ENCODE data around the gene SOX21. TPM values are rescaled to one million over a fixed set of nuclear protein-coding genes. Genes with fewer than 3 reads are reported as not detected.
"Not testable (repeated sequence)": the region's sequence is repeated elsewhere in the genome, so short reads cannot be mapped to it uniquely, and the experiment has no call there.

The SOX21 gene
- not detected for total RNA-seq

DNA sequence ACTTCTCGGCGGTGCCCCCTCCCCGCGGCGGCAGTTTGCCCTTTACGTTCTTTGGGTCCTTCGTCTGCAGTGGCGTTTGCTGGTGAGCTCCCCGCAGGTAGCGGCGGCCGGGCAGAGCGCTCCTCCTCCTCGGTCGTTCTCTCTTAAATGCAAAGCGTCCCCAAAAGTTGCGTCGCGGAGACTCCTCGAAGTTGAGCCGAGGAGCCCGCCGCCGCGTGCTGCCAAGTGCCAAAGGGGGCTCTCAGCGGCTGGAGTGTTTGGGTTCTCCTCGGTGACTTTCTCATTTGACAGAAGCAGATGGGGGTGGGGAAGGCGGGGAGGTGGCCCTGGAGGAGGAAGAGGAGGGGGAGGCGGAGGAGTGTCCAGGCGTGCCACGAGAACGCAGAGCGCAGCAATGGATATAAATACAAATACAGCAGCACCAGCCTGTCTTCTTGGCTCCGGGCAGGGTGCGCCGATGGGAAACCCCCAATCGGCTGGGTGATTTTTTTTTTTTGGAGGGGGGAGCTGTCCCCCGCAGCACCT lies at the start of gene SOX21:
Gene SOX21 (minus strand): TSS at position 259 of the 525 bp plus-strand sequence. CDS start 496 bp downstream, outside the sequence.
- Mint-ChIP-seq H3K9me3 (no peaks in the 10 kb centered on the region), H3K27ac (no peak within 1 kb of the TSS), H3K27me3 (ENCODE audit: low read depth) (peaks cover 74% of the 10 kb centered on the region), H3K4me3 (peak within 1 kb of the TSS; percentile 85), H3K4me1 (ENCODE audit: low read depth) (peaks cover 11% of the 10 kb centered on the region), H3K36me3 (ENCODE audit: insufficient read depth in 2 of 2) (peaks cover 2 to 3% of the 10 kb centered on the region in 2 donors)
- peak; percentile 4 to 16 for ATAC-seq (replicated peaks in 1 of 2)
- DNase-seq, result no peak

DNA sequence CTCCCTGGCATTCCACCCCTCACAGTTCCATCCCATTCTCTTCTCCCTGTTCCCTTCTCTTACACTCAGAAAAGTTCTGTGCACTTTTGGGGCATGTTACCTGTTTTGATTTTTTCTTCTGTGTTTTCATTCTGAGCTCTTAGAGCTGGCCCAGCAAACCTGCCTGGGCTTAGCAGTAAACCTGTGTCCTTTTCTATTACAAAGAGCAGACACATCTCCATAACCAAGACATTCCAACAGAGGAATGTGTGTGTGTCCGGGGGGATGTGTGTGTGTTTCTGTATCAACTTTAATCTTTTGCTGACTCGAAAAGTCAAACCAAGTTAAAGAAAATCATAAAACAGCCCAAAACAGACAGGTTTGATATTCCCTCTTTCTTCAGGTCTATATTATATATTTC lies 49.1 kb upstream of the SOX21 start:
- no peak for ATAC-seq (replicated peaks in 1 of 2)
- Mint-ChIP-seq H3K36me3 (ENCODE audit: insufficient read depth in 2 of 2) (no peaks in the 10 kb centered on the region), H3K27ac (no peak overlapping the region), H3K9me3 (peaks cover 0 to 3% of the 10 kb centered on the region in 2 donors), H3K27me3 (ENCODE audit: low read depth) (peaks cover 59% of the 10 kb centered on the region), H3K4me3 (no peak overlapping the region), H3K4me1 (ENCODE audit: low read depth) (no peaks in the 10 kb centered on the region)
- DNase-seq, result no peak

- H3K4me1 Mint-ChIP-seq (ENCODE audit: low read depth), result no peaks in the 10 kb centered on the region
- no peak overlapping the region for H3K27ac Mint-ChIP-seq
- H3K4me3 Mint-ChIP-seq, result no peak overlapping the region
- no peak for ATAC-seq (replicated peaks in 1 of 2)
- H3K9me3 Mint-ChIP-seq, result no peaks in the 10 kb centered on the region
- H3K27me3 Mint-ChIP-seq (ENCODE audit: low read depth), result peaks cover 63% of the 10 kb centered on the region
- no peak for DNase-seq
- H3K36me3 Mint-ChIP-seq (ENCODE audit: insufficient read depth in 2 of 2), result no peaks in the 10 kb centered on the region
Observed at GRCh38 chr13:94759120-94759728, 46.9 kb upstream of the SOX21 start.

DNA sequence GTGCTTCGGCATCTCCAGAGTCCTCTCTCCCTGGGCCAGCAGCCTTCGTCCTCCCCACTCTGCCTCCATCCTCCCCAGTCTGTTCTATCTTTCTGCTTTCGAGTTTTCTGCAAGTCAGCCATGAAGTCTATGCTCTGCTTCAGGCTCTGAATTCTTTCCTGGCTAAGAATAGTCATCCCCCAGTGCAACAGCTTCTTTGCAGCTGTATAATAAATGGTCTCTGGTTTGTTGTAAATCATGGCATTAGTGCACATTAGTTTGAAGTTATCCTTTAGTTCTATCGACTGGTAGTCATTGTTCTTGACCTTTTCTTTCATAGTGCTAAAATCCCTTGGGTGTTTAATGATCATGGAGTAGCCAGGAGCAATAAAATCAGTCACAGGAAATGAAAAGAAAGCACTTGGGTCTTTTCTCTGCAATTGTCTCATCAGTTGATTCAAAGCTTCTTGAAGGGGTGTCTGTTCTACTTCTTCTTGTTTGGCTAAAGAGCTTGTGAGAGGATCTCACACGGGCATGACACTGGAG lies 46.2 kb upstream of the SOX21 start:
- Mint-ChIP-seq H3K27ac (no peak overlapping the region), H3K9me3 (no peaks in the 10 kb centered on the region), H3K4me3 (no peak overlapping the region), H3K4me1 (ENCODE audit: low read depth) (no peaks in the 10 kb centered on the region), H3K27me3 (ENCODE audit: low read depth) (peaks cover 62% of the 10 kb centered on the region), H3K36me3 (ENCODE audit: insufficient read depth in 2 of 2) (no peaks in the 10 kb centered on the region)
- ATAC-seq (replicated peaks in 1 of 2) (no peak), DNase-seq (no peak)

DNA sequence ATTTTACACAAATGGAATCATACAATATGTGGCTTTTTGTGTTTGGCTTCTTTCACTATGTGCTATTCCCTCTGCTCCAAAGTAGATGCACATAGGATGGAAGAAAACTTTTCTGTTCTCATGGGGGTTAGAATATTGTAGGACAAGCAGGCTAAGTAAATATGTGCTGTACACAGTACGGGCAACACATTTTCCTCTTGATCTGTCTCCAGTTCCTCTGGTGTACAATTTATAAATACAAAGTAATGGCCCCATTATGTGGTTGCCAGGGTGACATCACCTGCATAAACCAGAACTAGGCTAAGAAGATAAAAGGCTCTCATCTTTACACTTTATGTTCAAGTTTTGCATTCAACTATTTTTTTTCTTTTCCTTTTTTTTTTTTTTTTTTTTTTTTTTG lies 41.0 kb upstream of the SOX21 start:
- H3K4me1 Mint-ChIP-seq (ENCODE audit: low read depth), result no peaks in the 10 kb centered on the region
- H3K4me3 Mint-ChIP-seq, result no peak overlapping the region
- no peaks in the 10 kb centered on the region for H3K9me3 Mint-ChIP-seq
- no peaks in the 10 kb centered on the region for H3K36me3 Mint-ChIP-seq (ENCODE audit: insufficient read depth in 2 of 2)
- ATAC-seq (replicated peaks in 1 of 2), result no peak
- no peak overlapping the region for H3K27ac Mint-ChIP-seq
- DNase-seq, result no peak
- peaks cover 27% of the 10 kb centered on the region for H3K27me3 Mint-ChIP-seq (ENCODE audit: low read depth)

DNA sequence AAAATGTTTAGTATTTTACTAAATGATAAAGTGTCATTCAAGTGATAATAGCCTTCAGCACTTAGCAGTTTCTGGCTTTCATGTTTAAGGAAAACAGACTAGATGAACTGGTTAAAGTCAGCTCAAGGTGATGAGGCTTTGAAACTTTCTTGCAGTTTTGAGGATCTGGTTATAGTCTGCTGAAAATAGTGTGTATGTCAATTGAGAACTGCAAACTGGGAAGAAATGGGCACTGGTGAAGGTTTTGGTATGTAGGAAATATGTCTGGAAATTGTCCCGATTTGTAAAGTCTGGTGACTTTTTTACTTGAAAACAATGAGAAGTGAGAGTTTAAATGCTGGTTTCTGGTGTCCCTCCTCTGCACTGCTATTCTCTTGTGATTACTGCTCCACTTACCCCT lies 36.8 kb upstream of the SOX21 start:
- DNase-seq (no peak), ATAC-seq (replicated peaks in 1 of 2) (no peak)
- no peaks in the 10 kb centered on the region for H3K4me1 Mint-ChIP-seq (ENCODE audit: low read depth)
- no peak overlapping the region for H3K4me3 Mint-ChIP-seq
- no peaks in the 10 kb centered on the region for H3K36me3 Mint-ChIP-seq (ENCODE audit: insufficient read depth in 2 of 2)
- no peaks in the 10 kb centered on the region for H3K9me3 Mint-ChIP-seq
- H3K27ac Mint-ChIP-seq, result no peak overlapping the region
- H3K27me3 Mint-ChIP-seq (ENCODE audit: low read depth), result peaks cover 13% of the 10 kb centered on the region

- DNase-seq, result no peak
Observed at GRCh38 chr13:94739235-94739634, 26.9 kb upstream of the SOX21 start.

DNA sequence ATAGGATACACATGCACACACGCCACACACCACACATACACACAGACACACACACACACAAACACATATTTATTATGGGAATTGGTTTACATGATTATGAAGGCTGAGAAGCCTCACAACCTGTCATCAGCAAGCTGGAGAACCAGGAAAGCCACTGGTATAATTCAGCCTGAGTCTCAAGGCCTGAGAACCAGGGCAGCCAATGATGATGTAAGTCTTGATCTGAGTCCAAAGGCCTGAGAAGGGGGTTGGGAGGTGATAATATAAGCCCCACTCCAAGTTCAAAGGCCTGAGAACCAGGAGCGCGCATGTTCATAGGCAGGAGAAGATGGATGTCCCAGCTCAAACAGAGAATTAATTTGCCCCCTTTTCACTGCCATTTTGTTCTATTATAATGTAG lies 18.7 kb upstream of the SOX21 start:
- Mint-ChIP-seq H3K4me1 (ENCODE audit: low read depth) (no peaks in the 10 kb centered on the region), H3K4me3 (no peak overlapping the region), H3K9me3 (peaks cover 3% of the 10 kb centered on the region in 2 donors), H3K27ac (no peak overlapping the region), H3K36me3 (ENCODE audit: insufficient read depth in 2 of 2) (peaks cover 0 to 1% of the 10 kb centered on the region in 2 donors), H3K27me3 (ENCODE audit: low read depth) (peaks cover 6% of the 10 kb centered on the region)
- ATAC-seq (replicated peaks in 1 of 2) (no peak), DNase-seq (no peak)

More at GRCh38 chr13:94739235-94739634, 26.9 kb upstream of the SOX21 start:
- Mint-ChIP-seq H3K36me3 (ENCODE audit: insufficient read depth in 2 of 2) (no peaks in the 10 kb centered on the region), H3K9me3 (no peaks in the 10 kb centered on the region), H3K27ac (no peak overlapping the region), H3K4me3 (no peak overlapping the region), H3K4me1 (ENCODE audit: low read depth) (no peaks in the 10 kb centered on the region), H3K27me3 (ENCODE audit: low read depth) (peaks cover 18% of the 10 kb centered on the region)
- no peak for ATAC-seq (replicated peaks in 1 of 2)

DNA sequence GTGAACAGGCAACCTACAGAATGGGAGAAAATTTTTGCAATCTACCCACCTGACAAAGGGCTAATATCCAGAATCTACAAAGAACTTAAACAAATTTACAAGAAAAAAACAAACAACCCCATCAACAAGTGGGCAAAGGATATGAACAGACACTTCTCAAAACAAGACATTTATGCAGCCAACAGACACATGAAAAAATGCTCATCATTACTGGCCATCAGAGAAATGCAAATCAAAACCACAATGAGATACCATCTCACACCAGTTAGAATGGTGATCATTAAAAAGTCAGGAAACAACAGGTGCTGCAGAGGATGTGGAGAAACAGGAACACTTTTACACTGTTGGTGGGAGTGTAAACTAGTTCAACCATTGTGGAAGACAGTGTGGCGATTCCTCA lies 17.6 kb upstream of the SOX21 start:
- not testable (repeated sequence) for H3K36me3 Mint-ChIP-seq (ENCODE audit: insufficient read depth in 2 of 2); H3K27ac Mint-ChIP-seq; H3K27me3 Mint-ChIP-seq (ENCODE audit: low read depth); H3K4me1 Mint-ChIP-seq (ENCODE audit: low read depth); H3K9me3 Mint-ChIP-seq; DNase-seq; H3K4me3 Mint-ChIP-seq; ATAC-seq (replicated peaks in 1 of 2)

DNA sequence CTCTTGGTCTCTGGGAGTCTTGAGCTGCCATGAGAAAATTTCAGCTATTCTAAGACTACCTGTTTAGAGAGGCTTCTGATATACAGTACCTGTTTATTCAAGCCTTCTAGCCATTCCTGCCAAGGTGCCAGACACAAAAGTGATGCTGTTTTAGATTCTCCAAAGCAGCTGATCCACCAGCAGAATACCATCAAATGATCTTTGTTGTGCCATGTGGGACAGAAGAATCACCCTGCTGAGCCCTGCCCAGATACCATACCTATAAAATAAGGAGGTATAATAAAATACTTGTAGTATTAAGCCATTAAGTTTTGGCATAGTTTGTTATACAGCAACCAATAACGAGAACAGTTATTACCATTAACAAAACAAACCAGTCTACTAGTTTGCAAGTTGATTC lies 14.1 kb upstream of the SOX21 start:
- no peak for DNase-seq
- peaks cover 4 to 5% of the 10 kb centered on the region in 2 donors for H3K9me3 Mint-ChIP-seq
- H3K36me3 Mint-ChIP-seq (ENCODE audit: insufficient read depth in 2 of 2), result peaks cover 1 to 3% of the 10 kb centered on the region in 2 donors
- H3K27ac Mint-ChIP-seq, result no peak overlapping the region
- ATAC-seq (replicated peaks in 1 of 2), result no peak
- H3K27me3 Mint-ChIP-seq (ENCODE audit: low read depth), result peaks cover 25% of the 10 kb centered on the region
- H3K4me3 Mint-ChIP-seq, result no peak overlapping the region
- H3K4me1 Mint-ChIP-seq (ENCODE audit: low read depth), result no peaks in the 10 kb centered on the region

DNA sequence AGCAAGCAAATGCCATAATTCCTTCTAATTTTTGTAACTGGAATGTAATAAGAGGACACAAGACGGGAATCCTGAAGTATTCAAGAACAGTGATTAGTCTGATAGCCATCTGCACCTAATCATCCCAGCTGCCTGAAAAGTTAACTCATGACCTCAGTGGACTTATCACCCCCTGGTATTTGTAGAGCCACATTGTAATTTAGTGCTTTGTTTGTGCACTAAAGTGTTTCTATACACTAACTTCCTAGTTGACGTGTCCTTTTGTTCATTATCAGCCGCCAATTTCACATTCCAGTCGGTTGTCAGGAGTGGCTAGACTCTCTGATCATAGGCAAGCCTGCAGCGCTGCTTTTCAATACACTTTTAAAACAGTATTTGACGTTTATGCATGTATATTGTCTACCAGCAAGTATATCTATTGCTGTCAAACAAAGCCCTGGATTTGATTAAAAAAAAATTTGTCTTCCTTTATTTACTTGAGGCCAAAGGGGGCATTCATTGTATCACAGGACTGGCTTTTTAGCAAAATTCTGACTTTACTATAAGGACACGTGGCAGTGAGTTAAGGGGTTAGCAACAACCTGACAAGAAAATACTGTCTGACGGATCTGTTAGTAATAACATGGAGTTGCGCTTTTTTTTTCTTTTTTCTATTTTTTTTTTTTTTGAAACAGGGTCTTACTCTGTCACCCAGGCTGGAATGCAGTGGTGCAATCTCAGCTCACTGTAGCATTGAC lies 10.4 kb upstream of the SOX21 start:
- peaks cover 0 to 3% of the 10 kb centered on the region in 2 donors for H3K36me3 Mint-ChIP-seq (ENCODE audit: insufficient read depth in 2 of 2)
- ATAC-seq (replicated peaks in 1 of 2) (no peak), DNase-seq (no peak)
- H3K4me1 Mint-ChIP-seq (ENCODE audit: low read depth), result no peaks in the 10 kb centered on the region
- no peak overlapping the region for H3K27ac Mint-ChIP-seq
- peaks cover 23% of the 10 kb centered on the region for H3K27me3 Mint-ChIP-seq (ENCODE audit: low read depth)
- H3K9me3 Mint-ChIP-seq, result peaks cover 1% of the 10 kb centered on the region in 2 donors
- H3K4me3 Mint-ChIP-seq, result no peak overlapping the region

GRCh38 chr13:94718697-94719096 lies 6.4 kb upstream of the SOX21 start:
- not testable (repeated sequence) for H3K4me1 Mint-ChIP-seq (ENCODE audit: low read depth); H3K4me3 Mint-ChIP-seq; DNase-seq; ATAC-seq (replicated peaks in 1 of 2); H3K9me3 Mint-ChIP-seq; H3K36me3 Mint-ChIP-seq (ENCODE audit: insufficient read depth in 2 of 2); H3K27ac Mint-ChIP-seq
- peaks cover 55% of the 10 kb centered on the region for H3K27me3 Mint-ChIP-seq (ENCODE audit: low read depth)

- H3K27ac Mint-ChIP-seq, result no peak overlapping the region
- no peaks in the 10 kb centered on the region for H3K4me1 Mint-ChIP-seq (ENCODE audit: low read depth)
- DNase-seq (no peak), ATAC-seq (replicated peaks in 1 of 2) (no peak)
- H3K4me3 Mint-ChIP-seq, result no peak overlapping the region
- H3K27me3 Mint-ChIP-seq (ENCODE audit: low read depth), result peaks cover 58% of the 10 kb centered on the region
- H3K9me3 Mint-ChIP-seq, result no peaks in the 10 kb centered on the region
- H3K36me3 Mint-ChIP-seq (ENCODE audit: insufficient read depth in 2 of 2), result no peaks in the 10 kb centered on the region
Observed at GRCh38 chr13:94717916-94718315, 5.6 kb upstream of the SOX21 start.
